ENCODE results near the gene PTPRT. TPM values are rescaled to one million over a fixed set of nuclear protein-coding genes. Genes with fewer than 3 reads are reported as not detected.

Gene PTPRT
- total RNA-seq, 3 donors from 2014 or later = 0.32 to 6.3 (median 4.9) TPM

DNA sequence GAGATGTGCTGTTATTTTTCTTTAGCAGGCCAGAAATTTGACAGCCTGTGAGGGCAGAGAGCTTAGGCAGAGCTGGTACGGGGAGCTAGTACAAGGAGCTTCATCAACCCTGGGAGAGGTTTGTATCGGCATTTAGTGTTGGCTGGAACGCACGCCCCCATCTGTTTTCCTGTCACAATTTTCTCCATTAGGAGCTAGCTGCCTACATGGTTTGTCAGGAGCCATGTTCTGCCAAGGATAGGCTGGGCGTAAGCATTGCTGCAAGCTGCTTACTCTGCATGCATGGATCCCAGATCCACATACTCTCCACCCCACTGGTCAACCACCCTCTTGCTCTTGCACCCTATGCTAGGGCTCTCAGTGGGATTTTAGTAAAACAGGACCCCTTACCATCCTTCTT, 1122.5 kb downstream of the PTPRT start:
- no peak for DNase-seq (ENCODE audit: low spot score in 2 of 2)
- H3K4me1 ChIP-seq = no peaks in the 10 kb centered on the region
- intact Hi-C loops (cut with DNase I; ENCODE audit: low total_unique reads) = no loop called here
- H3K36me3 ChIP-seq = no peaks in the 10 kb centered on the region
- no peaks in the 10 kb centered on the region for H3K27me3 ChIP-seq
- no peak overlapping the region for H3K4me3 ChIP-seq
- TF ChIP-seq POLR2AphosphoS5 (IDR thresholded peaks at IDR 0.05) = no peak
- TF ChIP-seq POLR2A (IDR thresholded peaks at IDR 0.05) = no peak
- TF ChIP-seq CTCF (IDR thresholded peaks at IDR 0.05) = no peak
- no peaks in the 10 kb centered on the region for H3K9me3 ChIP-seq
- no peak overlapping the region for H3K27ac ChIP-seq

- intact Hi-C loops (cut with DNase I; ENCODE audit: low total_unique reads) = no loop called here
These were observed 1126.6 kb downstream of the PTPRT start for GRCh38 chr20:42063141-42063540.

DNA sequence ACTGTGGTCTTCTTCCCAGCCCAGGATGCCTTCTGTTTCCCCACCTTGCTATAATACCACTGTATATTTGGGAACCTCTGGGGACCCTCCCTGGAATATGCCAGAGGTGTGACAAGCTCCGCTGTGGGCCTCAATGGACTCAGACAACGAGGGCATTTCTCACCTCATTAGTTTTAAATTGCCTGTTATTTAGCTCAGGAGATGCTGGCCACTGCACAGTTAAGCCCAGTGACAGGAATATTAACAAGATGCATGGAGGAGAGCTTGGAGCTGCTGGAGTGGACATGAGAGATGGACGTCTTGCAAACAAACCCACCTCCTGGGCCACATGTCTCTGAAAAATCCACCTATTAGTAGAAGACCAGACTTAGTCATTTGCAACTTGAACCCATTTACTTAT, 1136.4 kb downstream of the PTPRT start:
- H3K27ac ChIP-seq = no peak overlapping the region
- no peaks in the 10 kb centered on the region for H3K36me3 ChIP-seq
- no peak for DNase-seq (ENCODE audit: low spot score in 2 of 2)
- H3K4me3 ChIP-seq = no peak overlapping the region
- TF ChIP-seq CTCF (IDR thresholded peaks at IDR 0.05) (no peak), POLR2A (IDR thresholded peaks at IDR 0.05) (no peak), POLR2AphosphoS5 (IDR thresholded peaks at IDR 0.05) (no peak)
- no peaks in the 10 kb centered on the region for H3K4me1 ChIP-seq
- intact Hi-C loops (cut with DNase I; ENCODE audit: low total_unique reads) = no loop called here
- no peaks in the 10 kb centered on the region for H3K9me3 ChIP-seq
- no peaks in the 10 kb centered on the region for H3K27me3 ChIP-seq

More at GRCh38 chr20:42063141-42063540, 1126.6 kb downstream of the PTPRT start:
- Histone ChIP-seq H3K9me3 (no peaks in the 10 kb centered on the region), H3K27me3 (no peaks in the 10 kb centered on the region), H3K4me1 (no peaks in the 10 kb centered on the region), H3K4me3 (no peak overlapping the region), H3K27ac (no peak overlapping the region), H3K36me3 (no peaks in the 10 kb centered on the region)
- TF ChIP-seq POLR2AphosphoS5 (IDR thresholded peaks at IDR 0.05) (no peak), POLR2A (IDR thresholded peaks at IDR 0.05) (no peak), CTCF (IDR thresholded peaks at IDR 0.05) (no peak)
- DNase-seq (ENCODE audit: low spot score in 2 of 2) = no peak

DNA sequence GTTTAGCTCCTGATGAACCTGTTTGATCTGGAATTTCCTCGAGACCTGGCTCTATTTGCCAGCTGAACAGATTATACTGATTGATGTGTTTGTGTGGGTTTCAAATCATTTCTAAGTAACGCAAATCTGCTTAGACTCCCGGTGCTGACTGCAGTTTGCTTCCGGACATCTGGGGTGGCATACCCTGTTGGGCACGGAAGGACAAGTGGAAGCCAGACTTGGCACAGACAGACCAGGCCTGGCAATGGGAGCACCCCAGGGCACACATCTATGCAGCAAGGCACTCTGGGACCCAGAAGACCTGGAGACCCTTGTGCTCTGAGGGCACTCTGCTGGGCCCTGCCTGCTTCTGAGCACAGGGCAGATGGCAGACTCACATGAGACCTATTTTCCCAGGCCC, 1137.8 kb downstream of the PTPRT start:
- Histone ChIP-seq H3K9me3 (no peaks in the 10 kb centered on the region), H3K4me1 (no peaks in the 10 kb centered on the region), H3K27me3 (no peaks in the 10 kb centered on the region), H3K36me3 (no peaks in the 10 kb centered on the region), H3K4me3 (no peak overlapping the region), H3K27ac (no peak overlapping the region)
- DNase-seq (ENCODE audit: low spot score in 2 of 2) = no peak
- intact Hi-C loops (cut with DNase I; ENCODE audit: low total_unique reads) = no loop called here
- TF ChIP-seq CTCF (IDR thresholded peaks at IDR 0.05) (no peak), POLR2A (IDR thresholded peaks at IDR 0.05) (no peak), POLR2AphosphoS5 (IDR thresholded peaks at IDR 0.05) (no peak)

DNA sequence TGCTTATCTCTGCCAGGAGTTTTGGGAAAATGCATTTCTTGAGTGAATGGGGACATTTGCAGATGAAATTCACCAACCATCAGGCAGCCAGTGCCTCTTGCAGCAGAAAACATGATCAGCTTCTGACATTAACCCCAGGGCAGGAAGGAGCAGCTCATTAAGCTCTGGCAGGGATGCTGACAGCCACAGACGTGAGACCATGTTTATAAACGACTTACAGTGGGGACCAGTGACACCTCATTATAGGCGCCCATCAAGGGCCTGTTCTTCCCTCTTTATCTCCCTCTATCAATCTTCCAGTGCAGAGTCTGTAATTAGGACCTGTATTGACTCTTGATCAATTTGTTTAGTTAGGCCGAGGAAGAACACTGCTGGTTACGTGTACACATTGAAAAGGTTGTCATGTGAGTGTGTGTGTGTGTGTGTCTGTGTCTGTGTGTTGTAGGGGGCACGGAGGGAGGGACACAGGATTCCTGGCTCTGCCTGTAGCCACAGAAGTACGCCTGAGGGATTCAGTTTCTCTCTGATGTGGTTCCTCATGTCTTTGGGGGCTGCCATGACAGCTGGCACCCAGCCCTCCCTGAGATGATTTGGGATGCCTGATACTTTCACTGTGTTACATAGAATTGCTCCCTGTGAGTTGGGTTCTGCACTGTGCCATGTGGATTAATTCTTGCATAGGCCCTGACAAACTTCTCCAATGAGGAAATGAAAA, 1143.2 kb downstream of the PTPRT start:
- Histone ChIP-seq H3K4me3 (no peak overlapping the region), H3K27me3 (no peaks in the 10 kb centered on the region), H3K36me3 (no peaks in the 10 kb centered on the region), H3K4me1 (no peaks in the 10 kb centered on the region), H3K27ac (no peak overlapping the region), H3K9me3 (no peaks in the 10 kb centered on the region)
- no peak for TF ChIP-seq POLR2A (IDR thresholded peaks at IDR 0.05)
- no peak for TF ChIP-seq CTCF (IDR thresholded peaks at IDR 0.05)
- no peak for TF ChIP-seq POLR2AphosphoS5 (IDR thresholded peaks at IDR 0.05)
- DNase-seq (ENCODE audit: low spot score in 2 of 2) = no peak
- intact Hi-C loops (cut with DNase I; ENCODE audit: low total_unique reads) = no loop called here

Data from breast epithelium (tissue), 4 donors.